ENCODE results near the gene EPS8L2.
A peak's percentile ranks its signal among the peaks of the same experiment; 100 is the strongest.

The EPS8L2 gene

GRCh38 chr11:660681-661444 is 45.2 kb upstream of the EPS8L2 start:
- no peak for TF ChIP-seq CTCF (IDR thresholded peaks at IDR 0.05; ENCODE audit: borderline replicate concordance, control extremely low read depth, extremely low read depth, insufficient read depth, missing control alignments)
- in situ Hi-C loops (cut with MboI; ENCODE audit: low sequenced_read_pairs, unreplicated experiment) = no loop called here
- DNase-seq (ENCODE audit: low spot score) = no peak

GRCh38 chr11:662689-663274 is 43.2 kb upstream of the EPS8L2 start:
- in situ Hi-C loops (cut with MboI; ENCODE audit: low sequenced_read_pairs, unreplicated experiment) = no loop called here
- DNase-seq (ENCODE audit: low spot score) = peak; percentile 83
- peak; percentile 68 for TF ChIP-seq CTCF (IDR thresholded peaks at IDR 0.05; ENCODE audit: borderline replicate concordance, control extremely low read depth, extremely low read depth, insufficient read depth, missing control alignments)

GRCh38 chr11:665062-665703 is 40.8 kb upstream of the EPS8L2 start:
- DNase-seq (ENCODE audit: low spot score) = no peak
- TF ChIP-seq CTCF (IDR thresholded peaks at IDR 0.05; ENCODE audit: borderline replicate concordance, control extremely low read depth, extremely low read depth, insufficient read depth, missing control alignments) = no peak
- in situ Hi-C loops (cut with MboI; ENCODE audit: low sequenced_read_pairs, unreplicated experiment) = no loop called here

- DNase-seq (ENCODE audit: low spot score) = no peak
- in situ Hi-C loops (cut with MboI; ENCODE audit: low sequenced_read_pairs, unreplicated experiment) = no loop called here
- no peak for TF ChIP-seq CTCF (IDR thresholded peaks at IDR 0.05; ENCODE audit: borderline replicate concordance, control extremely low read depth, extremely low read depth, insufficient read depth, missing control alignments)
Measured at GRCh38 chr11:665704-666281, 40.2 kb upstream of the EPS8L2 start.

- no peak for DNase-seq (ENCODE audit: low spot score)
- in situ Hi-C loops (cut with MboI; ENCODE audit: low sequenced_read_pairs, unreplicated experiment) = no loop called here
- no peak for TF ChIP-seq CTCF (IDR thresholded peaks at IDR 0.05; ENCODE audit: borderline replicate concordance, control extremely low read depth, extremely low read depth, insufficient read depth, missing control alignments)
Measured at GRCh38 chr11:673866-674265, 32.2 kb upstream of the EPS8L2 start.

GRCh38 chr11:674406-674805 is 31.6 kb upstream of the EPS8L2 start:
- in situ Hi-C loops (cut with MboI; ENCODE audit: low sequenced_read_pairs, unreplicated experiment) = no loop called here
- no peak for TF ChIP-seq CTCF (IDR thresholded peaks at IDR 0.05; ENCODE audit: borderline replicate concordance, control extremely low read depth, extremely low read depth, insufficient read depth, missing control alignments)
- no peak for DNase-seq (ENCODE audit: low spot score)
